GM23338 (cell line): ENCODE measurements around the gene ZNF444.

Experiments
- CREB1 ChIP-seq: fragments of 250-450 bp; sonication (Bioruptor Pico); IDR thresholded peaks from 2 replicates; pipeline ENCODE4 v1.5.0; 2020; ENCODE audit warnings: low read depth, mild to moderate bottlenecking, moderate library complexity
- EZH2 ChIP-seq: fragments of 200-600 bp; sonication (generic); IDR thresholded peaks from one replicate; pipeline ENCODE4 v1.8.0; 2017; ENCODE audit warnings: antibody characterized with exemption, mild to moderate bottlenecking, low read depth; ENCODE audit not compliant: unreplicated experiment
- TF ChIP-seq, protein P1 (sequence below), 2 experiments: fragments of 200-600 bp in 1 of 2; sonication (generic) in 1 of 2; conservative IDR thresholded peaks; 2 replicates each; pipeline versions ENCODE4 v1.5.1 to v1.6.1; 2016 to 2017; ENCODE audit warnings: antibody characterized with exemption in 2 of 2, low read depth in 2 of 2, mild to moderate bottlenecking in 2 of 2, moderate library complexity in 1 of 2
- TF ChIP-seq, protein P2 (sequence below): IDR thresholded peaks from one replicate; pipeline ENCODE4 v1.6.1; 2018; ENCODE audit warnings: antibody characterized with exemption; ENCODE audit not compliant: unreplicated experiment

DNA sequence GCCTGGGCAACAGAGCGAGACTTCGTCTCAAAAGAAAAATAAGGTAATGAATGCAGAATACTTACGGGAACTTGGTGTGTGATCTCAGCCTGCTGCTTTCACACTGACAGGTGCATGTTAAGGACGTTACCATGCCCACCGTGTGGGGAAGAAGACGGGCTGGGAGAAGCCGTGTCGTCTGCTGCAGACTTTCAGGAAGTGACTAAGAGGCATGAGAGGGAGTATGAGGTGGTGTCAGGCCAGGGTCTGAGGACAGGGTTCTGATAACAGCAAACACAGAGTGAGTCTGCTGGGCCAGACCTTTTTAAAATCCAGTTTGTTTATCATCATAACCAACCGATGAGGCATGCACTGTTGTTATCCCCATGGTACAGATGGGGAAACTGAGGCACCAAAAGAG is 21.2 kb downstream of the ZNF444 start:
- TF ChIP-seq EZH2 = no peak
- no peak for TF ChIP-seq CREB1
- TF ChIP-seq, protein P1, sequence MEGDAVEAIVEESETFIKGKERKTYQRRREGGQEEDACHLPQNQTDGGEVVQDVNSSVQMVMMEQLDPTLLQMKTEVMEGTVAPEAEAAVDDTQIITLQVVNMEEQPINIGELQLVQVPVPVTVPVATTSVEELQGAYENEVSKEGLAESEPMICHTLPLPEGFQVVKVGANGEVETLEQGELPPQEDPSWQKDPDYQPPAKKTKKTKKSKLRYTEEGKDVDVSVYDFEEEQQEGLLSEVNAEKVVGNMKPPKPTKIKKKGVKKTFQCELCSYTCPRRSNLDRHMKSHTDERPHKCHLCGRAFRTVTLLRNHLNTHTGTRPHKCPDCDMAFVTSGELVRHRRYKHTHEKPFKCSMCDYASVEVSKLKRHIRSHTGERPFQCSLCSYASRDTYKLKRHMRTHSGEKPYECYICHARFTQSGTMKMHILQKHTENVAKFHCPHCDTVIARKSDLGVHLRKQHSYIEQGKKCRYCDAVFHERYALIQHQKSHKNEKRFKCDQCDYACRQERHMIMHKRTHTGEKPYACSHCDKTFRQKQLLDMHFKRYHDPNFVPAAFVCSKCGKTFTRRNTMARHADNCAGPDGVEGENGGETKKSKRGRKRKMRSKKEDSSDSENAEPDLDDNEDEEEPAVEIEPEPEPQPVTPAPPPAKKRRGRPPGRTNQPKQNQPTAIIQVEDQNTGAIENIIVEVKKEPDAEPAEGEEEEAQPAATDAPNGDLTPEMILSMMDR (conservative IDR thresholded peaks at IDR 0.05; ENCODE audit: low read depth in 2 of 2) = no peak
- TF ChIP-seq, protein P2, sequence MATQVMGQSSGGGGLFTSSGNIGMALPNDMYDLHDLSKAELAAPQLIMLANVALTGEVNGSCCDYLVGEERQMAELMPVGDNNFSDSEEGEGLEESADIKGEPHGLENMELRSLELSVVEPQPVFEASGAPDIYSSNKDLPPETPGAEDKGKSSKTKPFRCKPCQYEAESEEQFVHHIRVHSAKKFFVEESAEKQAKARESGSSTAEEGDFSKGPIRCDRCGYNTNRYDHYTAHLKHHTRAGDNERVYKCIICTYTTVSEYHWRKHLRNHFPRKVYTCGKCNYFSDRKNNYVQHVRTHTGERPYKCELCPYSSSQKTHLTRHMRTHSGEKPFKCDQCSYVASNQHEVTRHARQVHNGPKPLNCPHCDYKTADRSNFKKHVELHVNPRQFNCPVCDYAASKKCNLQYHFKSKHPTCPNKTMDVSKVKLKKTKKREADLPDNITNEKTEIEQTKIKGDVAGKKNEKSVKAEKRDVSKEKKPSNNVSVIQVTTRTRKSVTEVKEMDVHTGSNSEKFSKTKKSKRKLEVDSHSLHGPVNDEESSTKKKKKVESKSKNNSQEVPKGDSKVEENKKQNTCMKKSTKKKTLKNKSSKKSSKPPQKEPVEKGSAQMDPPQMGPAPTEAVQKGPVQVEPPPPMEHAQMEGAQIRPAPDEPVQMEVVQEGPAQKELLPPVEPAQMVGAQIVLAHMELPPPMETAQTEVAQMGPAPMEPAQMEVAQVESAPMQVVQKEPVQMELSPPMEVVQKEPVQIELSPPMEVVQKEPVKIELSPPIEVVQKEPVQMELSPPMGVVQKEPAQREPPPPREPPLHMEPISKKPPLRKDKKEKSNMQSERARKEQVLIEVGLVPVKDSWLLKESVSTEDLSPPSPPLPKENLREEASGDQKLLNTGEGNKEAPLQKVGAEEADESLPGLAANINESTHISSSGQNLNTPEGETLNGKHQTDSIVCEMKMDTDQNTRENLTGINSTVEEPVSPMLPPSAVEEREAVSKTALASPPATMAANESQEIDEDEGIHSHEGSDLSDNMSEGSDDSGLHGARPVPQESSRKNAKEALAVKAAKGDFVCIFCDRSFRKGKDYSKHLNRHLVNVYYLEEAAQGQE = no peak
